ENCODE results near the gene BMP10.

DNA sequence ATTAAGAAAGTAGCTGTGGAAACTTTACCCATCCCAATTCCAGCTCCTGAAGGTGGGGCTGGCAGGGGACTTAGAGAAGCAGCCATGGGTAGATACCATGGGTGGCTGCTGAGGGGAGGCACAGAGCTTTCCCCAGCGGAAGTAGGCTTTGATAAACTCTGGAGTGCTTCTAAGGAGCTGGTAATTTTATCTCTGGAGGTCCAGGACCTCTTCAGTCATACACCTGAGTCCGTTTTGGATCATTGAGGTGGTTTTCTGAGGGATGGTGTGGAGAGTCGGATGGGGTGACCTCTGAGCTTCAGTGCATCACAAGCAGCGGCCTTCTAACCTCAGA, 36.7 kb upstream of the BMP10 start:
- TF ChIP-seq, protein P1, sequence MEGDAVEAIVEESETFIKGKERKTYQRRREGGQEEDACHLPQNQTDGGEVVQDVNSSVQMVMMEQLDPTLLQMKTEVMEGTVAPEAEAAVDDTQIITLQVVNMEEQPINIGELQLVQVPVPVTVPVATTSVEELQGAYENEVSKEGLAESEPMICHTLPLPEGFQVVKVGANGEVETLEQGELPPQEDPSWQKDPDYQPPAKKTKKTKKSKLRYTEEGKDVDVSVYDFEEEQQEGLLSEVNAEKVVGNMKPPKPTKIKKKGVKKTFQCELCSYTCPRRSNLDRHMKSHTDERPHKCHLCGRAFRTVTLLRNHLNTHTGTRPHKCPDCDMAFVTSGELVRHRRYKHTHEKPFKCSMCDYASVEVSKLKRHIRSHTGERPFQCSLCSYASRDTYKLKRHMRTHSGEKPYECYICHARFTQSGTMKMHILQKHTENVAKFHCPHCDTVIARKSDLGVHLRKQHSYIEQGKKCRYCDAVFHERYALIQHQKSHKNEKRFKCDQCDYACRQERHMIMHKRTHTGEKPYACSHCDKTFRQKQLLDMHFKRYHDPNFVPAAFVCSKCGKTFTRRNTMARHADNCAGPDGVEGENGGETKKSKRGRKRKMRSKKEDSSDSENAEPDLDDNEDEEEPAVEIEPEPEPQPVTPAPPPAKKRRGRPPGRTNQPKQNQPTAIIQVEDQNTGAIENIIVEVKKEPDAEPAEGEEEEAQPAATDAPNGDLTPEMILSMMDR (conservative IDR thresholded peaks at IDR 0.05; ENCODE audit: low read length), result no peak
- no peak for TF ChIP-seq EZH2phosphoT487 (IDR thresholded peaks at IDR 0.05; ENCODE audit: borderline replicate concordance, low read depth, low read length)

All from OCI-LY7 (cell line).